IPS-11a (cell line): ENCODE results near the gene SPPL2B.
"Not testable (repeated sequence)": the region's sequence is repeated elsewhere in the genome, so short reads cannot be mapped to it uniquely, and the experiment has no call there.

Experiments used
- H3K4me3 ChIP-seq: one replicate; pipeline ENCODE4 v1.5.1; 2013; ENCODE audit warnings: low read depth, low read length, control low read depth

SPPL2B gene

DNA sequence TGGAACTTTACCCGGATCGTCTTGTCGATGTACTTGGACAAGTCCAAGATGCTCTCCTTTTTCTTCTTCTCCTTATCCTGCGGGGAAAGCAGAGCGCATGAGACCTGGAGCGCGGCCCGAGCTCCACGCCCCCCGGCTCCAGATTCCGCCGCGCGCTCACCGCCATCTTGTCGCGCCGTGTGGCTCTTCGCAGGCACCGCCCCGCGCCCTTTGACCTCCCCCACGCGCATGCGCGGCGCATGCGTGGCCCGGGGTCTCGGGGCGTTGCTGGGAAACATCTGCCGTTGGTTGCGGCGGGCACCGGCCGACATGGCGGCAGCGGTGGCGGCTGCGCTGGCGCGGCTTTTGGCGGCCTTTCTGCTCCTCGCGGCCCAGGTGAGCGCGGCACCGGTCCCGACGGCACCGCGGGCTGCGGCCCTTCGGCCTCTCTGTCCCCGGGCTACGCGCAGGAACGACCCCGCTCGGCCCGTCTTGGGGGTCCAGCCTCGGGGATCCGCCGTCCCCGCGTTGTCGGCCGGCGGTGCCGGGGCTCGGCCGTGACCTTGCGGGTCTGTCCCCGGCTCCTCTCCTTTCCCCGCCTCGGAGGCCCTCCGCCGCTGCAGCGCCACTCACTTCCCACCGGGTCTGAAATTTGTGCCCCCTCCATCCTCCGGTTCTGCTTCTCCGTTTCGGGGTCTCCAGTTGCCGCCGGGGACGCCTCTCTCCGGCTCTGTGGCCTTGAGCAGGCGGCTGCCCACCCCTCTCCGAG is at the start of gene SPPL2B, which contains the start of gene LSM7:
Gene SPPL2B, plus strand, starts transcription at position 284 of the 748 bp plus-strand sequence. Its CDS starts 26 bp downstream, at position 310.
Gene LSM7, minus strand, starts transcription at position 186 of the 748 bp plus-strand sequence. Its CDS starts 20 bp downstream, at position 166.
- peak within 1 kb of the TSS; percentile 96 for H3K4me3 ChIP-seq

GRCh38 chr19:2280633-2281264 is 47.7 kb upstream of the SPPL2B start:
- H3K4me3 ChIP-seq = no peak overlapping the region

GRCh38 chr19:2281265-2282061 is 47.0 kb upstream of the SPPL2B start:
- not testable (repeated sequence) for H3K4me3 ChIP-seq

- peak within 1 kb of the TSS; percentile 30 for H3K4me3 ChIP-seq
Observed at GRCh38 chr19:2282062-2282861, 46.2 kb upstream of the SPPL2B start, which contains the start of gene PEAK3. Gene PEAK3, minus strand, starts transcription at chr19:2282175. Its CDS starts 1,244 bp downstream, at chr19:2280931.

DNA sequence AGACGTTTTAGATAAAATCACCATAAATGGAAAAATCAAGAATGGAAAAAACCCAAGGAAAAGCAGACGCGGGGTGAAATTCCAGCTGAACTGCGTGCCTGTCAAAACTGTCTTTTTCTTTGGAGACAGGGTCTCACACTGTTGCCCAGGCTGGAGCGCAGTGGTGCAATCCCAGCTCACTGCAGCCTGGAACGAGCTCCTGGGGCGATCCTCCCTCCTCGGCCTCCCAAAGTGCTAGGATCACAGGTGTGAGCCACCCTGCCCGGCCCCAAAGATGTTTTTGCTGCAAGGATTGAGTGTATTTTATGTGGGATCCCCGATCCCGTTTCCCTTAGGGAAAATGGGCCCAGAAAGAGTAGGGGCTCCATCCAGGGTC is 45.6 kb upstream of the SPPL2B start:
- peak overlapping the region; percentile 30 for H3K4me3 ChIP-seq

DNA sequence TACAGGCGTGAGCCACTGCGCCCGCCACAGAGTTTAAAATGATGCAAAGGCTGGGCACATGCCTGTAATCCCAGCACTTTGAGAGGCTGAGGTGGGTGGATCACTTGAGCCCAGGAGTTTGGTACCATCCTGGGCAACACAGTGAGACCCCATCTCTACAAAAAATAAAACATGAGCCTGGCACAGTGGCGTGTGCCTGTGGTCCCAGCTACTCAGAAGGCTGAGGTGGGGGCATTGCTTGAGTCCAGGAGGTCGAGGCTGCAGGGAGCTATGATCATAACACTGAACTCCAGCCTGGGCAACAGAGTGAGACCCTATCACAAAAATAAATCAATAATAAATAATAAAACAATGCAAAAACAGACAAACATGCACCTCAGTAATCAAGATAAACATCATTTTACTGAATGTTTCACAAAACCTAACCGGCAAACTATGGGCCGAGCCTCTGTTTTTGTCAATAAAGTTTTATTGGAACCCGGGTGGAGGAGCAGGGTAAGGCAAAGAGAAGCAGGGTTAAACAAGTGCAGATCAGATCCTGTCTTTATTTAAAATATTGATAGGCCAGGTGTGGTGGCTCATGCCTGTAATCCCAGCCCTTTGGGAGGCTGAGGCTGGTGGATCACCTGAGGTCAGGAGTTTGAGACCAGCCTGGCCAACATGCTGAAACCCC is 44.5 kb upstream of the SPPL2B start:
- no peak overlapping the region for H3K4me3 ChIP-seq

GRCh38 chr19:2286402-2287140 is 41.9 kb upstream of the SPPL2B start:
- no peak overlapping the region for H3K4me3 ChIP-seq

DNA sequence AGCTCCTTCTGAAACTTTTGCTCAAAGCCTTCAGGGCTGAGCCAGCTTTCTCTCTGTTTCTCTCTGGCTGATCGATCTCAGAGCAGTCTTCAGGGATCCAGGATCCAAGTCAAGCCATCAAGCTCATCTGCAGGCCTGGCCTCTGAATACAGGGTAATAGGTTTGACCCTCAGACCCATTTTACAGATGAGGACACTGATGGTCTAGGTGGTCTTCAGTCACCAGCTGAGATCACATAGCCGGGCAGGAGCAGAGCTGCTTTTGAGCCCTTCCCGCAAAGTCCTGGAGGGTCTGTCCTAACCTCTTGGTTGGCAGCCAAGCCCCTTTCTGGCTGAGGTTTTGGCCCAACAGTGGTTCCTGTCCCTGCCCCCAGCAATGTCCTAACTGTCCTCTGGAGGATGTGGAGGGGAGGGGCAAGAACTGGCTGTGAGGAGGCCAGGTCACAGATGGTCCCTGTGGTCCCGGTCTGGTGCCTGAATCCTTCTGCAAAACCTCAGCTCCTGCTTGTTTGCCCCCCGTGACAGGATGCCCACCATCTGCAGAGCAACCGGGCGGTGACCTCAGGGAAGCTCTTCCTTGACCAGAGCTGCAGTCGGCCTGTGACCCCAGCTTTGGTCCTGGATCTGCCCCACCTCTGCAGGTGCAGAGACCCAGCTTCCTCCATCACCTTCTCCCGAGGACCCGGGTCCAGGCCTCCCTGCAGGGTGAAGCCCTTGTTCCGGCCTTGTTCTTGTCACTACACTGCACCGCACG is 40.7 kb upstream of the SPPL2B start:
- H3K4me3 ChIP-seq = no peak overlapping the region

GRCh38 chr19:2288338-2288817 is 40.1 kb upstream of the SPPL2B start:
- H3K4me3 ChIP-seq = no peak overlapping the region

DNA sequence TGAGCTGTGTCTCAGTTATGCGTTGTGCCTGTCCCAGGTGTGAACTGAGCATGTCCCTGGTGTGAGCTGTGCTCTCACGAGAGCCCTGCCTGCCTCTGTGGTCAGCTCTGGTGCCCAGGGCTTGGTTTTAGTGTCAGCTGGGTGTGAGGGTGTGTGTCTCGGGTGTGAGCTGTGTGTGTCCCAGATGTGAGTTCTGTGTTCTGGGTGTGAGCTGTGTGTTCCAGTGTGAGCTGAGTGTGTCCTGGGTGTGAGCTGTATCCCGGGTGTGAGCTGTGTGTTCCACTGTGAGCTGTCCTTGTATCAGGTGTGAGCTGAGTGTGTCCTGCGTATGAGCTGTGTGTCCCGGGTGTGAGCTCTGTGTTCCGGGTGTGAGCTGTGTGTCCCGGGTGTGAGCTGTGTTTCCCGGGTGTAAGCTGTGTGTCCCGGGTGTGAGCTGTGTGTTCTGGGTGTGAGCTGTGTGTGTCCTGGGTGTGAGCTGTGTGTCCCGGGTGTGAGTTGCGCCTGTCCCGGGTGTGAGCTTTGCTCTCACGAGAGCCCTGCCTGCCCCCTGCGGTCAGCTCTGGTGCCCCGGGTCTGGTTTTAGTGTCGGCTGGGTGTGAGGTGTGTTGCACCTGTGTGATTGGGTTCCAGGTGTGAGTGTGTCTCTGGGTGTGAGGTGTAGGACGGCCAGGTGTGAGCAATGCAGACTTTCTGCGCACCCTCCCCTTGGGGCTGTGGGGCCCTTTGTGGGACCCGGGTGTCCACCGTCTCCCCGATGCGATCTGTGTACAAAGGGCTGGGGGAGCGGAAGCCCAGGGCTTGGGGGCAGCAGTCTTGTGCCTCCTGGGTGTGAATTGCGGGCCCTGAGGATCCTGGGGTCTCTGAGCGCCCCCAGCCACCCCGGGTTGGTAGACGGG is 39.4 kb upstream of the SPPL2B start:
- H3K4me3 ChIP-seq = no peak overlapping the region

GRCh38 chr19:2289714-2290435 is 38.6 kb upstream of the SPPL2B start:
- peak overlapping the region; percentile 13 for H3K4me3 ChIP-seq

DNA sequence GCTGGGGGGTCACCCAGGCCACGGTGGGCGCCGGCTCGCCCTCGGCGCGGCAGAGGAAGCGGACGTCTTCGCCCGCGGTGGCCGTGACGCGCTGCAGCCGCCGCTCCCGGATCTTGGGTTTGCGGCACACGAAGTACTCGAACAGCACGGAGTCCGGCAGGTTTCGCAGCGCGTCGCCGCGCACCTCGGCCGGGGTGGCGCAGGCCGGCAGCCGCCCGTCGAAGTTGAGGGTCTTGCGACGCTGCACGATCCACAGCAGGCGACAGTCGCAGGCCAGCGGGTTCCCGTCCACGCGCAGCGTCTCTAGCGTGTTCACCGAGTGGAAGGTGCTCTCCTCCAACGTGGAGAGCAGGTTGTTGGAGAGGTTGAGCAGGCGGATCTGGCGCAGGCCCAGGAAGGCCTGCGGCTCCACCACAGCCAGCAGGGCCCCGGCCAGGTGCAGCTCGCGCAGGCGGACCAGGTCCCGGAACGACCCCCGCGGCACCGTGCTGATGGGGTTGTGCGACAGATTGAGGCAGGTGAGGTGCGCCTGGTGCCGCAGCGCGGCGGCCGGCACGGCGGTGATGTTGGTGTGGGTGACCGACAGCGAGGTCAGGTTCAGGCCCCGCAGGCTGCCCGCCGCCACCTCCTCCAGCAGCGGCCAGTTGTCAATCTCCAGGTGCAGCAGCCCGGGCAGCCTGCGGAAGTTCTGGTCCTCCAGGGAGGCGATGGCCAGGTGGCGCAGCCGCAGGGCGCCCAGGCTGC is 37.9 kb upstream of the SPPL2B start:
- H3K4me3 ChIP-seq = no peak overlapping the region

- no peak overlapping the region for H3K4me3 ChIP-seq
Observed at GRCh38 chr19:2291185-2291751, 37.2 kb upstream of the SPPL2B start.

DNA sequence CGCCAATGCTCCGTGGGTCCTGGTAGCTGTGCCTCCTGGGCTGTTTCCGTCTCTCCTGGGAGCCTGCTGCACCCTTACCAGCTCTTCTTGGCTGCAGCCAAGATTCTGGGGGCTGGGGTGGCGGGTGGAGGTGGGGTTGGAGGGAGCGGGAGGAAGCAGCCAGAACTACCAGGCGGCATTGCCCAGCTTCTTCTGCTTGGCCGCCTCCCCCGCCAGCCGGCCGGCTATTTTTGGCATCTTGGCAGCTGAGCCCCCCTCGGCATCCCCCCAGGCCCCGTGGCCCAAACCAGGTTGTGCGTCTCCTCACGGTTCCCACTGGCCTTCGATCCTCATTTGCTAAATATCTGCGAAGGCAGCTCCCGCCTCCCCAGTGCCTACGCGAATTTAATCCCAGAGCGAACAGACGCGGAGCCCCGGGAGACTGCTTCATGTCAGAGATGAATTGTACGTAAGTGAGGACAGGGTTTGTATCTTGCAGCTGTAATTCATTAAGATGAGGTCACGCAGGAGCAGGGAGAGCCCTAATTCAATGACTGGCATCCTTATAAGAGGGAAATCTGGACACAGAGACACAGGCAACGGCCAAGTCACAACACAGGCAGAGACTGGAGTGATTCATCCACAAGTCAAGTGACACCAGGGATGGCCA is 33.7 kb upstream of the SPPL2B start:
- no peak overlapping the region for H3K4me3 ChIP-seq

- H3K4me3 ChIP-seq = no peak overlapping the region
Observed at GRCh38 chr19:2296141-2296540, 32.3 kb upstream of the SPPL2B start.
